Neural cell (in vitro differentiated cells): ENCODE measurements around the gene SDHC. TPM values are rescaled to one million over a fixed set of nuclear protein-coding genes. Genes with fewer than 3 reads are reported as not detected.
A peak's percentile ranks its signal among the peaks of the same experiment; 100 is the strongest.

ENCODE experiments used
- H2AFZ ChIP-seq: fragments of 200-600, 300-800 bp; sonication (generic), shearing (Covaris generic); 2 replicates; pipeline ENCODE4 v1.6.0; 2014; ENCODE audit warnings: low read depth, mild to moderate bottlenecking, antibody characterized with exemption, low read length, moderate library complexity
- H3F3A ChIP-seq: fragments of 200-600 bp; shearing (Covaris generic); 2 replicates; pipeline ENCODE4 v1.6.1; 2016; ENCODE audit warnings: mild to moderate bottlenecking, moderate library complexity, mixed read lengths, antibody characterized with exemption, low read length; ENCODE audit not compliant: insufficient read depth, poor library complexity, severe bottlenecking
- H3K27ac ChIP-seq: fragments of 200-600, 300-800 bp; sonication (generic), shearing (Covaris generic); 2 replicates; pipeline ENCODE4 v1.5.1; 2014; ENCODE audit warnings: mild to moderate bottlenecking, low read length, moderate library complexity
- H3K27me3 ChIP-seq: fragments of 300-800, 200-600 bp; sonication (generic), shearing (Covaris generic); 2 replicates; pipeline ENCODE4 v1.6.0; 2014; ENCODE audit warnings: mild to moderate bottlenecking, low read depth, low read length, moderate library complexity; ENCODE audit not compliant: insufficient read depth
- H3K36me3 ChIP-seq: fragments of 300-800, 200-600 bp; sonication (generic), shearing (Covaris generic); 2 replicates; pipeline ENCODE4 v1.5.1; 2014; ENCODE audit warnings: mild to moderate bottlenecking, antibody characterized with exemption, low read length, moderate library complexity; ENCODE audit not compliant: insufficient read depth
- H3K4me2 ChIP-seq: fragments of 300-800, 200-600 bp; sonication (generic), shearing (Covaris generic); 2 replicates; pipeline ENCODE4 v1.6.0; 2014; ENCODE audit warnings: mild to moderate bottlenecking, low read length
- H3K4me3 ChIP-seq: fragments of 300-800, 200-600 bp; sonication (generic), shearing (Covaris generic); 2 replicates; pipeline ENCODE4 v1.5.1; 2014; ENCODE audit warnings: mild to moderate bottlenecking, low read length, moderate library complexity
- H3K79me2 ChIP-seq: fragments of 200-600 bp; shearing (Covaris generic); replicated peaks from 2 replicates; pipeline ENCODE4 v1.6.0; 2014; ENCODE audit warnings: mild to moderate bottlenecking, low read length, moderate library complexity; ENCODE audit not compliant: insufficient read depth
- H3K9ac ChIP-seq: fragments of 300-800, 200-600 bp; sonication (generic), shearing (Covaris generic); 2 replicates; pipeline ENCODE4 v1.6.1; 2016; ENCODE audit warnings: mild to moderate bottlenecking, low read length, mixed read lengths
- H3K9me2 ChIP-seq: fragments of 200-600 bp; shearing (Covaris generic); 2 replicates; pipeline ENCODE4 v1.6.1; 2016; ENCODE audit warnings: mild to moderate bottlenecking, low read length, mixed read lengths; ENCODE audit not compliant: insufficient read depth
- H3K9me3 ChIP-seq: fragments of 200-600, 300-800 bp; sonication (generic), shearing (Covaris generic); 2 replicates; pipeline ENCODE4 v1.6.1; 2016; ENCODE audit warnings: mild to moderate bottlenecking, mixed run types, low read length, moderate library complexity, mixed read lengths
- H4K20me1 ChIP-seq: fragments of 200-600 bp; shearing (Covaris generic); 2 replicates; pipeline ENCODE4 v1.6.1; 2016; ENCODE audit warnings: mild to moderate bottlenecking, mixed run types; ENCODE audit not compliant: insufficient read depth
- EP300 ChIP-seq: fragments of 450-650 bp; conservative IDR thresholded peaks from 2 replicates; pipeline ENCODE4 v1.6.1; 2014; ENCODE audit warnings: antibody characterized with exemption, mild to moderate bottlenecking, moderate library complexity; ENCODE audit not compliant: poor library complexity, severe bottlenecking
- EZH2 ChIP-seq: fragments of 200-600, 300-800 bp; shearing (Covaris generic), sonication (generic); IDR thresholded peaks from 2 replicates; pipeline ENCODE4 v1.6.1; 2014; ENCODE audit warnings: antibody characterized with exemption, low read length, borderline replicate concordance, mild to moderate bottlenecking; ENCODE audit not compliant: insufficient read depth, poor library complexity, severe bottlenecking
- MXI1 ChIP-seq: fragments of 450-650 bp; conservative IDR thresholded peaks from 2 replicates; pipeline ENCODE4 v1.6.1; 2014; ENCODE audit warnings: antibody characterized with exemption, mild to moderate bottlenecking; ENCODE audit not compliant: poor library complexity, severe bottlenecking
- POLR2AphosphoS5 ChIP-seq: IDR thresholded peaks from 2 replicates; pipeline ENCODE4 v1.6.1; 2012
- RAD21 ChIP-seq: fragments of 450-650 bp; conservative IDR thresholded peaks from 2 replicates; pipeline ENCODE4 v1.6.1; 2014; ENCODE audit warnings: antibody characterized with exemption, mild to moderate bottlenecking, moderate library complexity
- SMC3 ChIP-seq: fragments of 450-650 bp; conservative IDR thresholded peaks from 2 replicates; pipeline ENCODE4 v1.6.1; 2014; ENCODE audit warnings: antibody characterized with exemption, mild to moderate bottlenecking, moderate library complexity; ENCODE audit not compliant: poor library complexity
- TAF1 ChIP-seq: IDR thresholded peaks from 2 replicates; pipeline ENCODE4 v1.6.1; 2012; ENCODE audit warnings: low read depth
- polyA plus RNA-seq: library from polyadenylated mRNA; depleted of rRNA; stranded (reverse); fragments of >200 nt; gene quantifications from 2 replicates; pipeline ENCODE4 v1.2.3, GENCODE V29; 2014
- TF ChIP-seq, protein P1 (sequence below): IDR thresholded peaks from 2 replicates; pipeline ENCODE4 v1.6.1; 2012; ENCODE audit warnings: borderline replicate concordance
- TF ChIP-seq, protein P2 (sequence below): fragments of 450-650 bp; IDR thresholded peaks from 2 replicates; pipeline ENCODE4 v1.5.1; 2014; ENCODE audit warnings: antibody characterized with exemption, mild to moderate bottlenecking, moderate library complexity; ENCODE audit not compliant: poor library complexity, severe bottlenecking

The SDHC gene
- polyA plus RNA-seq, 1 donor from 2014 or later: 41.6 TPM

DNA sequence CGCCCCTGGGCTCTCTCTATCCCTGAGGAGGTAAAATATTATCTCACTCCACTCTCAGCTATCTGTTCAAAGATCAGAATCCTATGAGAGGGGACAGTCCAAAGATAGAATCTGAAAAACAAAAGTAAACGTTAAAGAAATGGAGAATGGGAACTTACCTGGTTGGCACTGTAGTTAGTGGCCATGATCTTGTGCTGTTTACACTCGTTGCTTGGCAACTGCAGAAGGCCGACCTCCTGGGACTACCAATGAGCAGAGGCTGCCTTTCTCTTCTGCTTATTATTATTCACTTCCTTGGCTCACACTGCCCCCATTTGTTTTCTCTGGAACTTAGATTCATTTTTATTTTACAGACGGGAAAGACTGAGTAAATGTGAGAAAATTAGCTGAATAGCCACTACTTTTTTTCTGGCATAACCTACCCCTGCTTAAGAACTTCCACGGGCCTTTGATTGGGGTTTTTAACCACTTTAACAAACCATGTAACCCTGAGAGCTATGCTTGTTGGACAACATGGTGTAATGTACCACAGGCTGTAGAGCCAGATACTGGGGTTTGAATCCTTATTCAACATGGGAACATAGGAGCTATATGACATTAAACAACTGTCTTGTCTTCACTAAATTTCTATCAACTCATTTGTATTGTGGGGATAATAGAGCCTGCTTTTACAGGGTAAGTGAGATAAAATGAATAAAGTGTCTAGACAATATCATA is 53.7 kb downstream of the SDHC start, which contains the start of gene CFAP126:
CFAP126 (minus strand) TSS at position 193 of the 717 bp plus-strand sequence; CDS start at position 185, 8 bp downstream.
- Histone ChIP-seq H3K79me2 (no peaks in the 10 kb centered on the region), H3F3A (no peaks in the 10 kb centered on the region), H3K9ac (no peak within 1 kb of the TSS), H3K4me3 (no peak within 1 kb of the TSS), H3K9me3 (no peaks in the 10 kb centered on the region), H3K27ac (peak within 1 kb of the TSS; percentile 28), H3K4me2 (no peak within 1 kb of the TSS), H3K36me3 (no peaks in the 10 kb centered on the region), H4K20me1 (no peaks in the 10 kb centered on the region), H3K9me2 (no peaks in the 10 kb centered on the region), H2AFZ (no peak within 1 kb of the TSS), H3K27me3 (no peaks in the 10 kb centered on the region)
- TF ChIP-seq, protein P1, sequence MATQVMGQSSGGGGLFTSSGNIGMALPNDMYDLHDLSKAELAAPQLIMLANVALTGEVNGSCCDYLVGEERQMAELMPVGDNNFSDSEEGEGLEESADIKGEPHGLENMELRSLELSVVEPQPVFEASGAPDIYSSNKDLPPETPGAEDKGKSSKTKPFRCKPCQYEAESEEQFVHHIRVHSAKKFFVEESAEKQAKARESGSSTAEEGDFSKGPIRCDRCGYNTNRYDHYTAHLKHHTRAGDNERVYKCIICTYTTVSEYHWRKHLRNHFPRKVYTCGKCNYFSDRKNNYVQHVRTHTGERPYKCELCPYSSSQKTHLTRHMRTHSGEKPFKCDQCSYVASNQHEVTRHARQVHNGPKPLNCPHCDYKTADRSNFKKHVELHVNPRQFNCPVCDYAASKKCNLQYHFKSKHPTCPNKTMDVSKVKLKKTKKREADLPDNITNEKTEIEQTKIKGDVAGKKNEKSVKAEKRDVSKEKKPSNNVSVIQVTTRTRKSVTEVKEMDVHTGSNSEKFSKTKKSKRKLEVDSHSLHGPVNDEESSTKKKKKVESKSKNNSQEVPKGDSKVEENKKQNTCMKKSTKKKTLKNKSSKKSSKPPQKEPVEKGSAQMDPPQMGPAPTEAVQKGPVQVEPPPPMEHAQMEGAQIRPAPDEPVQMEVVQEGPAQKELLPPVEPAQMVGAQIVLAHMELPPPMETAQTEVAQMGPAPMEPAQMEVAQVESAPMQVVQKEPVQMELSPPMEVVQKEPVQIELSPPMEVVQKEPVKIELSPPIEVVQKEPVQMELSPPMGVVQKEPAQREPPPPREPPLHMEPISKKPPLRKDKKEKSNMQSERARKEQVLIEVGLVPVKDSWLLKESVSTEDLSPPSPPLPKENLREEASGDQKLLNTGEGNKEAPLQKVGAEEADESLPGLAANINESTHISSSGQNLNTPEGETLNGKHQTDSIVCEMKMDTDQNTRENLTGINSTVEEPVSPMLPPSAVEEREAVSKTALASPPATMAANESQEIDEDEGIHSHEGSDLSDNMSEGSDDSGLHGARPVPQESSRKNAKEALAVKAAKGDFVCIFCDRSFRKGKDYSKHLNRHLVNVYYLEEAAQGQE: no peak
- TF ChIP-seq EZH2 (no peak), SMC3 (peak; percentile 55), TAF1 (no peak), POLR2AphosphoS5 (no peak), EP300 (no peak), MXI1 (peak; percentile 17), RAD21 (peak; percentile 68)
- TF ChIP-seq, protein P2, sequence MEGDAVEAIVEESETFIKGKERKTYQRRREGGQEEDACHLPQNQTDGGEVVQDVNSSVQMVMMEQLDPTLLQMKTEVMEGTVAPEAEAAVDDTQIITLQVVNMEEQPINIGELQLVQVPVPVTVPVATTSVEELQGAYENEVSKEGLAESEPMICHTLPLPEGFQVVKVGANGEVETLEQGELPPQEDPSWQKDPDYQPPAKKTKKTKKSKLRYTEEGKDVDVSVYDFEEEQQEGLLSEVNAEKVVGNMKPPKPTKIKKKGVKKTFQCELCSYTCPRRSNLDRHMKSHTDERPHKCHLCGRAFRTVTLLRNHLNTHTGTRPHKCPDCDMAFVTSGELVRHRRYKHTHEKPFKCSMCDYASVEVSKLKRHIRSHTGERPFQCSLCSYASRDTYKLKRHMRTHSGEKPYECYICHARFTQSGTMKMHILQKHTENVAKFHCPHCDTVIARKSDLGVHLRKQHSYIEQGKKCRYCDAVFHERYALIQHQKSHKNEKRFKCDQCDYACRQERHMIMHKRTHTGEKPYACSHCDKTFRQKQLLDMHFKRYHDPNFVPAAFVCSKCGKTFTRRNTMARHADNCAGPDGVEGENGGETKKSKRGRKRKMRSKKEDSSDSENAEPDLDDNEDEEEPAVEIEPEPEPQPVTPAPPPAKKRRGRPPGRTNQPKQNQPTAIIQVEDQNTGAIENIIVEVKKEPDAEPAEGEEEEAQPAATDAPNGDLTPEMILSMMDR: peak; percentile 73

DNA sequence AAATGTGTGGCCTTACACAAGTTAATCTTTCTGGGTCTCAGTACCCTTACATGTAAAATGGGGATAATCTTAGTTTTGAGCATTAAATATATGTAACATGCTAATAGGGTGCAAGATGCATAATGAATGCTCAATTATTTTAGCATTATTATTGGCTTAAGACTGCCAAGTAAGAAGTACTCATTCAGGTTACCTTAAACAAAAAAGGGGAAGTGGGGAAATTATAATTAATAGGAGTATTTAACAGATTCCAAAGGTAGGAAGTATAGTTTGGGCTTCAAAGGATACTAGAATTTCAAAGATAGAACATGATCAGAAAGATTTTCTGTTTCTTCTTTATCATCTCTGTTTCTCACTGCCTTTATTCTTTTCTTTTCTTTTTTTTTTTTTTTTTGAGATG is 59.3 kb downstream of the SDHC start:
- H3K9me2 ChIP-seq: no peaks in the 10 kb centered on the region
- no peak overlapping the region for H3K4me2 ChIP-seq
- TF ChIP-seq EZH2 (no peak), SMC3 (no peak)
- TF ChIP-seq, protein P2: no peak
- H3K27me3 ChIP-seq: no peaks in the 10 kb centered on the region
- no peaks in the 10 kb centered on the region for H3F3A ChIP-seq
- H3K4me3 ChIP-seq: no peak overlapping the region
- H3K79me2 ChIP-seq: no peaks in the 10 kb centered on the region
- H3K36me3 ChIP-seq: no peaks in the 10 kb centered on the region
- no peaks in the 10 kb centered on the region for H4K20me1 ChIP-seq
- no peak overlapping the region for H3K27ac ChIP-seq
- no peaks in the 10 kb centered on the region for H3K9me3 ChIP-seq
- no peak overlapping the region for H2AFZ ChIP-seq
- H3K9ac ChIP-seq: no peak overlapping the region
